Measurements from ENCODE around the gene PRKCE. TPM values are rescaled to one million over a fixed set of nuclear protein-coding genes. Genes with fewer than 3 reads are reported as not detected.

Gene PRKCE
- total RNA-seq, 1 experiment from 2014 or later, result 1.3 TPM

DNA sequence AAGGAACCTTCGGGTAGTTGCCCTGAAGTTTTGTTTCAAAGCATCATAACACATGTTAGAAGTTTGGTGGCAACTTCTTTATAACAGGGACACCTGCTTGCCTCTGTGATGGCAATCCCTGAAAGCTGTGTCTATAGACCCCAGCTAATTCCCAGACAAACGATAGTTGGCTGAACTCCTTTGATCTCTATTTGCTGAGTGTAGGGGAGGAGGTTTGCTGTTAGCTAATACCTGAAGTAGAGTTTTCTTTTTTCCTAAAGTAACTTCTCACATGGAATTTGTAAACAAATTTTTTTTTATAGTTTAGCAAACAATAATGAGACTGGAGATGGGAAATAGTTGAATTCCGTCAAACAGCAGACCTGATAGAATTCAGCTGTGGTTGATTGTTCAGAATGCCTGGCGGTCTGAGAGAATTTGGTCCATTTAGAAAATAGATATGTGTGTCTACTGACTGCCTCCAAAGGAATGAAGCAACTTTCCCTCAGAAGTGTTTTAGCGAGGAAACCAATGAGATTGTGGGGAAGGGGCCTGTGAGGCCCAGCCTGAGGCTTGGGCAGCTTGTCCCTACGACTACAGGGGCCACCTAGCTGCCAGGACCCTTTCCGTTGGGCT is 522.3 kb downstream of the PRKCE start:
- Histone ChIP-seq H3K9ac (ENCODE audit: extremely low read depth, insufficient read length, low read length) (no peak overlapping the region), H3K4me1 (ENCODE audit: insufficient read depth, low read length) (peaks cover 5% of the 10 kb centered on the region; the same call in 1 of the 2 replicates)
- no peak for DNase-seq

More for the DNA sequence above, 522.3 kb downstream of the PRKCE start:
- H4K5ac ChIP-seq (ENCODE audit: insufficient read length, low read depth, low read length), result no peak overlapping the region
- no peak overlapping the region for H4K91ac ChIP-seq (ENCODE audit: insufficient read length, low read depth, low read length)
- no peak overlapping the region for H2BK15ac ChIP-seq (ENCODE audit: low read depth, low read length)
- no peaks in the 10 kb centered on the region for H4K20me1 ChIP-seq (ENCODE audit: control insufficient read depth, insufficient read depth, insufficient read length)
- H2BK120ac ChIP-seq (ENCODE audit: low read depth, low read length, poor library complexity, severe bottlenecking), result no peak overlapping the region
- H3K4me2 ChIP-seq (ENCODE audit: insufficient read depth, insufficient read length, low read length), result no peak overlapping the region
- H3K23ac ChIP-seq (ENCODE audit: insufficient read length, low read depth, low read length), result no peak overlapping the region
- H2BK12ac ChIP-seq (ENCODE audit: insufficient read length, low read depth, low read length), result no peak overlapping the region
- no peaks in the 10 kb centered on the region for H3K9me3 ChIP-seq (ENCODE audit: control insufficient read depth, low read depth, low read length)
- Mint-ChIP-seq H3K4me3 (no peak overlapping the region), H3K9me3 (no peaks in the 10 kb centered on the region), H3K27me3 (ENCODE audit: low read depth) (peaks cover 1% of the 10 kb centered on the region; the same call in 1 of the 2 replicates), H3K36me3 (ENCODE audit: insufficient read depth in 1 of 3, low read depth in 3 of 3) (no peaks in the 10 kb centered on the region), H3K27ac (no peak overlapping the region), H3K4me1 (peaks cover 30 to 32% of the 10 kb centered on the region in 2 experiments)
- no peak overlapping the region for H3K27ac ChIP-seq (ENCODE audit: insufficient read length, low read depth, low read length)
- no peaks in the 10 kb centered on the region for H3K79me2 ChIP-seq (ENCODE audit: insufficient read depth, low read length)
- TF ChIP-seq CTCF (conservative IDR thresholded peaks at IDR 0.05), result no peak
- H3K4ac ChIP-seq (ENCODE audit: low read depth, low read length), result no peak overlapping the region
- H4K8ac ChIP-seq (replicated peaks; ENCODE audit: insufficient read length, low read depth, low read length), result no peak overlapping the region
- no peak overlapping the region for H2BK20ac ChIP-seq (ENCODE audit: low read depth, low read length, poor library complexity, severe bottlenecking)
- H3K14ac ChIP-seq (ENCODE audit: insufficient read depth, low read length), result no peak overlapping the region
- H2AK5ac ChIP-seq (ENCODE audit: insufficient read length, low read length), result no peak overlapping the region
- no peak overlapping the region for H3K18ac ChIP-seq (ENCODE audit: insufficient read length, low read depth, low read length)
- no CpG with 5 or more reads among the region's 7 CpGs for WGBS (ENCODE audit: extremely low coverage, insufficient read length, low lambda C conversion rate)
- H3K23me2 ChIP-seq (ENCODE audit: insufficient read length, low read depth, low read length, poor library complexity, severe bottlenecking), result no peaks in the 10 kb centered on the region
- no peak overlapping the region for H3K56ac ChIP-seq (ENCODE audit: insufficient read length, low read depth, low read length)
- H2BK5ac ChIP-seq (ENCODE audit: insufficient read length, low read length), result no peak overlapping the region
- no peak overlapping the region for H3T11ph ChIP-seq (ENCODE audit: low read length)
- no peak overlapping the region for H2AFZ ChIP-seq (ENCODE audit: low read length)
- no peaks in the 10 kb centered on the region for H3K79me1 ChIP-seq (ENCODE audit: insufficient read depth, low read depth, low read length, poor library complexity, severe bottlenecking)
- H3K27me3 ChIP-seq (ENCODE audit: insufficient read depth, low read length), result no peaks in the 10 kb centered on the region
